Measurements from ENCODE around the gene PSMG1. TPM values are rescaled to one million over a fixed set of nuclear protein-coding genes. Genes with fewer than 3 reads are reported as not detected.

PSMG1 gene, protein sequence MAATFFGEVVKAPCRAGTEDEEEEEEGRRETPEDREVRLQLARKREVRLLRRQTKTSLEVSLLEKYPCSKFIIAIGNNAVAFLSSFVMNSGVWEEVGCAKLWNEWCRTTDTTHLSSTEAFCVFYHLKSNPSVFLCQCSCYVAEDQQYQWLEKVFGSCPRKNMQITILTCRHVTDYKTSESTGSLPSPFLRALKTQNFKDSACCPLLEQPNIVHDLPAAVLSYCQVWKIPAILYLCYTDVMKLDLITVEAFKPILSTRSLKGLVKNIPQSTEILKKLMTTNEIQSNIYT
- total RNA-seq (66.3 and 75.9 TPM in 2 replicates), polyA plus RNA-seq (34.9 and 43.2 TPM in 2 replicates), polyA minus RNA-seq (14.5 and 21.4 TPM in 2 replicates), Bru-seq, nascent RNA (percentile 91 among the genes with signal in this experiment), BruChase-seq, experiment 1, labeled RNA remaining after a 6-hour chase (percentile 88 among the genes with signal in this experiment), BruChase-seq, experiment 2, labeled RNA remaining after a 2-hour chase (percentile 93 among the genes with signal in this experiment)
- polyA plus RNA-seq (2011; cell fraction: cytosol; rRNA removed), result 63.4 and 68.1 TPM in 2 replicates
- polyA plus RNA-seq (2011; cell fraction: nucleus; rRNA removed), result 36.9 and 43.7 TPM in 2 replicates
- polyA plus RNA-seq (2012), result 67.4 and 113 TPM in 2 replicates
- 39.4 TPM for polyA minus RNA-seq (2011; cell fraction: cytosol; rRNA and poly(A)+ RNA removed)
- polyA minus RNA-seq (2011; cell fraction: nucleus; rRNA and poly(A)+ RNA removed), result 18.5 TPM in 2 replicates
- long read RNA-seq, transcript PSMG1-201 (7 exons, 2,154 nt), result major isoform, 107 of 126 reads
- long read RNA-seq, partial matches to known transcripts, result 1 of 126 reads
- long read RNA-seq, other reads (novel, unspliced or antisense), result 9 of 126 reads

DNA sequence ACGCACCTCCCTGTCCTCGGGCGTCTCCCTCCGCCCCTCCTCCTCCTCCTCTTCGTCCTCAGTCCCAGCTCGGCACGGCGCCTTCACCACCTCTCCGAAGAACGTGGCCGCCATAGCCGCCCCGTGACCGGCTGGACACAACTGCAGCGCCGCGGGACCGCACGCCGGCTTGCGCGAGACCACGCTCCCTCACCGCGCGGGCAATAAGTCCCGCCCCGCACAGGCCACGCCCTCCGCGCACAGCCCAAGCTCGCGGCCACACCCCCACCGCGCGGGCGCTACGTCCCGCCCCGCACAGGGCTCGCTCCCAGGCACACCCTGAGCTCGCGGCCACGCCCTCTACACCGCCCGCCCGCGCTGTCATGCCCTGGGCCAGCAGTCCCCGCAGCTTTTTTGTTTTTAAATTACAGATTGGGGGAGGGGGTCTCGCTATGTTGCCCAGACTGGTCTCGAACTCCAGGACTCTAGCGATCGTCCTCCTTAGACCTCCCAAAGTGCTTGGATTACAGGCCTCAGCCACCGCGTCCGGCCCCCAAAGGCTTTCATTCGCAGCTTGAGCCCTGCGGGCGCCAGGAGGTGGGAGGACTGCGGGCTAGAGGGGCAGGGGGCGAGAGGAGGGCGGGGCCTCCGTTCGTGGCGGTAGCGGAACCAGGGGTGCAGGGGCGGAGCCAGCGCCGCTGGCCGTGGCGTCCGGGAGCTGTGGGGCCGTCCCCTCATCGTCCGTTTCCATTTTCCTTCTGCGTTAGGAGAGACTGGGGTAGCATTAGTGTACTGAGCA lies at the start of gene PSMG1:
Gene PSMG1 (minus strand): TSS at position 180 of the 778 bp plus-strand sequence. CDS start 66 bp downstream, at position 114.
- TF ChIP-seq, protein P1, sequence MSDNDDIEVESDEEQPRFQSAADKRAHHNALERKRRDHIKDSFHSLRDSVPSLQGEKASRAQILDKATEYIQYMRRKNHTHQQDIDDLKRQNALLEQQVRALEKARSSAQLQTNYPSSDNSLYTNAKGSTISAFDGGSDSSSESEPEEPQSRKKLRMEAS (IDR thresholded peaks at IDR 0.05; ENCODE audit: insufficient read depth, insufficient read length), result peak; percentile 64
- TF ChIP-seq POLR2AphosphoS5 (IDR thresholded peaks at IDR 0.05; ENCODE audit: insufficient read depth, low read depth, low read length), result peak; percentile 86
- TF ChIP-seq POLR2A (IDR thresholded peaks at IDR 0.05; ENCODE audit: low read depth, low read length), result peak; percentile 85
- TF ChIP-seq EZH2 (IDR thresholded peaks at IDR 0.05; ENCODE audit: borderline replicate concordance, low read depth, low read length, severe bottlenecking), result no peak
- no peak for TF ChIP-seq JUN (IDR thresholded peaks at IDR 0.05; ENCODE audit: borderline replicate concordance, insufficient read depth, insufficient read length, low read depth)
- TF ChIP-seq CTCF (IDR thresholded peaks at IDR 0.05; ENCODE audit: extremely low read depth in 1 of 2, insufficient read depth in 1 of 2, low read depth in 1 of 2, low read length in 2 of 2), result no peak
- no peak for TF ChIP-seq GATA2 (IDR thresholded peaks at IDR 0.05; ENCODE audit: insufficient read depth, insufficient read length, low read depth, low read length)
- TF ChIP-seq FOS (IDR thresholded peaks at IDR 0.05; ENCODE audit: borderline replicate concordance, insufficient read depth, low read length), result no peak
- peak; percentile 39 for TF ChIP-seq MYC (IDR thresholded peaks at IDR 0.05; ENCODE audit: low read depth, low read length)
- no peaks in the 10 kb centered on the region for H4K20me1 ChIP-seq (replicated peaks; ENCODE audit: control insufficient read depth, extremely low read depth, insufficient read depth, low read length)
- peaks cover 18% of the 10 kb centered on the region for H3K4me1 ChIP-seq (ENCODE audit: control insufficient read depth, extremely low read depth, insufficient read depth, low read length)
- BruUV-seq (replicated peaks), result no TSS peak
- intact Hi-C loops (cut with micrococcal nuclease) (loop anchor here (1.0 kb wide), 4 partner anchors 166 to 262 kb away; partner anchors contain the start of genes HMGN1 and LCA5L), dilution Hi-C loops (cut with MboI; ENCODE audit: extremely low pct_ligation_motif_present, low sequenced_read_pairs) (no loop called here)
- H3K27me3 ChIP-seq (ENCODE audit: control insufficient read depth in 2 of 2, insufficient read depth in 2 of 2, low read length in 2 of 2), result no peaks in the 10 kb centered on the region
- ChIA-PET POLR2A (interaction anchor here (0.8 to 1.1 kb wide), 3 partner anchors 14 to 380 kb away, joined by 4 read pairs; no protein-coding TSS in a partner anchor), CTCF (interaction anchor here (0.8 to 1.9 kb wide), 6 partner anchors 10 to 258 kb away, joined by 4 to 7 read pairs (median 6); partner anchors contain the start of gene BRWD1)
- FAIRE-seq, result peak; percentile 85
- H3K9ac ChIP-seq (replicated peaks; ENCODE audit: extremely low read depth, insufficient read depth, low read length), result peak within 1 kb of the TSS; percentile 89
- H3K36me3 ChIP-seq (ENCODE audit: control insufficient read depth in 2 of 2, extremely low read depth in 1 of 2, insufficient read depth in 2 of 2, low read length in 2 of 2), result peaks cover 0 to 2% of the 10 kb centered on the region in 2 experiments
- peak within 1 kb of the TSS; percentile 99 for H3K4me2 ChIP-seq (ENCODE audit: insufficient read depth, low read length)
- peak within 1 kb of the TSS; percentile 75 to 98 (median 92) for H3K4me3 ChIP-seq (replicated peaks in 1 of 3; ENCODE audit: insufficient read depth in 1 of 3, low read depth in 1 of 3, low read length in 3 of 3)
- H2AFZ ChIP-seq (ENCODE audit: low read depth, low read length), result peak within 1 kb of the TSS; percentile 92
- peaks cover 33% of the 10 kb centered on the region for H3K79me2 ChIP-seq (ENCODE audit: control insufficient read depth, insufficient read depth, low read length)
- no peaks in the 10 kb centered on the region for H3K9me1 ChIP-seq (replicated peaks; ENCODE audit: control insufficient read depth, extremely low read depth, insufficient read depth, low read length)
- peak within 1 kb of the TSS; percentile 70 for H3K27ac ChIP-seq (ENCODE audit: insufficient read depth, low read depth, low read length)
- DNase-seq (ENCODE audit: low read depth, low spot score), result peak; percentile 96
- no peaks in the 10 kb centered on the region for H3K9me3 ChIP-seq (replicated peaks; ENCODE audit: control insufficient read depth, insufficient read depth, low read length)
